KMS-11 (cell line): ENCODE data around the gene PPHLN1.

Source experiments
- H2AFZ ChIP-seq: fragments of 200-600 bp; sonication (generic); 2 replicates; pipeline ENCODE4 v1.6.1; 2016; ENCODE audit warnings: antibody characterized with exemption, mixed run types, low read depth
- H3K27ac ChIP-seq: fragments of 200-600 bp; sonication (generic); 2 replicates; pipeline ENCODE4 v1.6.1; 2016; ENCODE audit warnings: mild to moderate bottlenecking, mixed run types
- H3K27me3 ChIP-seq: fragments of 200-600 bp; sonication (generic); 2 replicates; pipeline ENCODE4 v1.6.1; 2017; ENCODE audit warnings: mild to moderate bottlenecking, low read depth, mixed run types, moderate library complexity; ENCODE audit not compliant: insufficient read depth
- H3K36me3 ChIP-seq: fragments of 200-600 bp; sonication (generic); 2 replicates; pipeline ENCODE4 v1.6.1; 2017; ENCODE audit warnings: mild to moderate bottlenecking, mixed run types; ENCODE audit not compliant: insufficient read depth
- H3K4me1 ChIP-seq: fragments of 200-600 bp; sonication (generic); 2 replicates; pipeline ENCODE4 v1.6.1; 2016; ENCODE audit warnings: mild to moderate bottlenecking, low read depth, mixed run types; ENCODE audit not compliant: poor library complexity, severe bottlenecking
- H3K4me2 ChIP-seq: fragments of 200-600 bp; sonication (generic); 2 replicates; pipeline ENCODE4 v1.7.0; 2016; ENCODE audit warnings: mild to moderate bottlenecking, mixed run types
- H3K4me3 ChIP-seq: fragments of 200-600 bp; sonication (generic); IDR thresholded peaks from 2 replicates; pipeline ENCODE4 v1.6.1; 2017; ENCODE audit warnings: low read depth, low read length, mixed read lengths; ENCODE audit not compliant: insufficient read depth
- H3K79me2 ChIP-seq: fragments of 200-600 bp; sonication (generic); 2 replicates; pipeline ENCODE4 v1.6.1; 2016; ENCODE audit warnings: low read depth, mixed run types; ENCODE audit not compliant: insufficient read depth
- H3K9ac ChIP-seq: fragments of 200-600 bp; sonication (generic); 2 replicates; pipeline ENCODE4 v1.6.1; 2016; ENCODE audit warnings: mild to moderate bottlenecking, mixed run types
- H4K20me1 ChIP-seq: fragments of 200-600 bp; sonication (generic); 2 replicates; pipeline ENCODE4 v1.6.1; 2016; ENCODE audit warnings: mild to moderate bottlenecking, mixed run types; ENCODE audit not compliant: insufficient read depth
- TF ChIP-seq, protein P1 (sequence below): fragments of 200-600 bp; sonication (generic); conservative IDR thresholded peaks from 2 replicates; pipeline ENCODE4 v1.6.1; 2017; ENCODE audit warnings: low read depth, mild to moderate bottlenecking, antibody characterized with exemption, low read length, moderate library complexity, mixed read lengths

The PPHLN1 gene

DNA sequence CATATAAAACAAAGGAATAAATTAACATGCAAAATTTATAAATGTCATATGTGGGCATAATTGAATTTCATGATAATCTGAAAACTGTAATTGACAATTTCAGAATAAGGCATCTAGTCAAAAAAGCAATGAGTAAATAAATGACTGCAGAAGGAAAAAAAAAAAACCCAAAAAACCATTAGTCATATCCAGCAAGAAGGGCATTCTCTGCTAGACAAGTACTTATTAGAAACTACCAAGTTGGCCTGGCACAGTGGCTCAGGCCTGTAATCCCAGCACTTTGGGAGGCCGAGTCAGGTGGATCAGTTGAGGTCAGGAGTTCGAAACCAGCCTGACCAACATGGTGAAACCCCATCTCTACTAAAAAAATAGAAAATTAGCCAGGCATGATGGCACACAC, 17.6 kb upstream of the PPHLN1 start:
- no peaks in the 10 kb centered on the region for H3K27me3 ChIP-seq
- no peaks in the 10 kb centered on the region for H4K20me1 ChIP-seq
- no peak overlapping the region for H3K4me2 ChIP-seq
- H2AFZ ChIP-seq = no peak overlapping the region
- no peak overlapping the region for H3K9ac ChIP-seq
- TF ChIP-seq, protein P1, sequence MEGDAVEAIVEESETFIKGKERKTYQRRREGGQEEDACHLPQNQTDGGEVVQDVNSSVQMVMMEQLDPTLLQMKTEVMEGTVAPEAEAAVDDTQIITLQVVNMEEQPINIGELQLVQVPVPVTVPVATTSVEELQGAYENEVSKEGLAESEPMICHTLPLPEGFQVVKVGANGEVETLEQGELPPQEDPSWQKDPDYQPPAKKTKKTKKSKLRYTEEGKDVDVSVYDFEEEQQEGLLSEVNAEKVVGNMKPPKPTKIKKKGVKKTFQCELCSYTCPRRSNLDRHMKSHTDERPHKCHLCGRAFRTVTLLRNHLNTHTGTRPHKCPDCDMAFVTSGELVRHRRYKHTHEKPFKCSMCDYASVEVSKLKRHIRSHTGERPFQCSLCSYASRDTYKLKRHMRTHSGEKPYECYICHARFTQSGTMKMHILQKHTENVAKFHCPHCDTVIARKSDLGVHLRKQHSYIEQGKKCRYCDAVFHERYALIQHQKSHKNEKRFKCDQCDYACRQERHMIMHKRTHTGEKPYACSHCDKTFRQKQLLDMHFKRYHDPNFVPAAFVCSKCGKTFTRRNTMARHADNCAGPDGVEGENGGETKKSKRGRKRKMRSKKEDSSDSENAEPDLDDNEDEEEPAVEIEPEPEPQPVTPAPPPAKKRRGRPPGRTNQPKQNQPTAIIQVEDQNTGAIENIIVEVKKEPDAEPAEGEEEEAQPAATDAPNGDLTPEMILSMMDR = no peak
- H3K27ac ChIP-seq = no peak overlapping the region
- no peak overlapping the region for H3K4me3 ChIP-seq
- H3K79me2 ChIP-seq = no peaks in the 10 kb centered on the region
- no peaks in the 10 kb centered on the region for H3K36me3 ChIP-seq
- H3K4me1 ChIP-seq = peaks cover 14% of the 10 kb centered on the region

DNA sequence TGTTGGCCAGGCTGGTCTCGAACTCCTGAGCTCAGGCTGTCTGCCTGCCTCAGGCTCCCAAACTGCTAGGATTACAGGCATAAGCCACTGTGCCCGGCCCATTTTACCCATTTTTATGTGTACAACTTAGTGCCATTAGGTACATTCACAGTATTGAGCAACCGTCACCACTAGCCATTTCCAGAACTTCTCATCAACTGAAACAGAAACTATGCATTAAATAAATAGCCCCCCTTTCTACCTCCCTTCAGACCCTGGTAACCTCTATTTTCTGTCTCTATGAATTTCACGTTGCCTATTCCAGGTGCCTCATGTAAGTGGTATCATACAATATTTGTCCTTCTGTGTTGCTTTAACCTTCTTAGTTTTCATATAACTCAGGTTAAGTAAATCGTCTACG, 16.0 kb upstream of the PPHLN1 start:
- Histone ChIP-seq H3K9ac (no peak overlapping the region), H3K4me2 (no peak overlapping the region; the same call in 1 of the 2 replicates), H2AFZ (no peak overlapping the region), H3K27me3 (no peaks in the 10 kb centered on the region), H3K4me3 (no peak overlapping the region), H3K36me3 (no peaks in the 10 kb centered on the region), H4K20me1 (no peaks in the 10 kb centered on the region), H3K79me2 (no peaks in the 10 kb centered on the region), H3K4me1 (peaks cover 14% of the 10 kb centered on the region), H3K27ac (no peak overlapping the region)
- TF ChIP-seq, protein P1 = no peak

DNA sequence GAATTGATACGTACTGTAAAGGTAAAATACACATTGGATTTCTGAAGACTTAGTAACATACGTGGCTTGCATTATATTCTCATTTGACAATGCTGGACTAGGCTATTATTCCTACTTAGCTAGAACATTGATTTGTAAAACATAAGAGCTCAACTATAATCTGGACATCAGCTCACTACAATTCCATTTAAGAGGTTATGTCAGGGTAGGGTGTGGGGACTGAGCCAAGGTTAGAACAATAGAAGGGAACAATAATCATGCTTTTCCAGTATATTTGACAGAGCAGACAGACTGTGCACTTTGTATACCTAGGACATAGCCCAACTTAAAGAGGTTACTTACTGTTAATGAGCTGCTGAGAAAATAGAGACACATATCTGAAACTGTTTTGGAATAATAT, 10.9 kb upstream of the PPHLN1 start:
- Histone ChIP-seq H3K36me3 (no peaks in the 10 kb centered on the region), H3K27me3 (no peaks in the 10 kb centered on the region)

DNA sequence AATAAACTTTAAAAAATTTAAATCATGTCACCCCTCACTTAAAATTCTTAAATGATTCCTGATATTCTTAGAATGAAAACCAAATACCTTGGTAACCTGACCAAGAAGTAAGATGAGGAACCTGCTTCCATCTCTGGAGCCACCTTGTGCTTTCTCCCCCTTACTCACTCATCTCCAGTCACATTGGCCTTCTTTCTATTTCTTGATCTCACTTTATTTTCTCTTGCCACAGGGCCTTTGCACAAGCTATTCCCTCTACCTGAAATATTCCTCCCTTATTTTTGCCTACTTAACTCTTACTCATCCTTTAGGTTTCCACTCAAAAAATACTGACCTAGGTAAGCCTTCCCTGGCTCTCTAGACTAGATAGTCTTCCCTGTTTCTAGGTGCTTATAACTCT, 5.2 kb upstream of the PPHLN1 start:
- Histone ChIP-seq H4K20me1 (no peaks in the 10 kb centered on the region), H3K27ac (no peak overlapping the region), H2AFZ (no peak overlapping the region), H3K36me3 (no peaks in the 10 kb centered on the region), H3K79me2 (no peaks in the 10 kb centered on the region), H3K9ac (no peak overlapping the region), H3K4me1 (peaks cover 8% of the 10 kb centered on the region), H3K4me2 (no peak overlapping the region), H3K27me3 (no peaks in the 10 kb centered on the region), H3K4me3 (no peak overlapping the region)
- TF ChIP-seq, protein P1 = no peak

More for the DNA sequence above, 10.9 kb upstream of the PPHLN1 start:
- Histone ChIP-seq H3K79me2 (no peaks in the 10 kb centered on the region), H2AFZ (no peak overlapping the region), H3K4me1 (peaks cover 3% of the 10 kb centered on the region), H3K4me2 (no peak overlapping the region), H3K4me3 (no peak overlapping the region), H3K9ac (no peak overlapping the region), H3K27ac (no peak overlapping the region), H4K20me1 (no peaks in the 10 kb centered on the region)
- TF ChIP-seq, protein P1 = no peak
